ENCODE results near the gene TDRD3. TPM values are rescaled to one million over a fixed set of nuclear protein-coding genes. Genes with fewer than 3 reads are reported as not detected.

TDRD3 gene
- total RNA-seq, 3 donors from 2014 or later, result 30.6 to 52.1 (median 32.1) TPM

- H3K9me3 ChIP-seq, result no peaks in the 10 kb centered on the region
- DNase-seq (ENCODE audit: low spot score in 2 of 2), result no peak
- no peak overlapping the region for H3K4me3 ChIP-seq
- no peak overlapping the region for H3K27ac ChIP-seq
- no peaks in the 10 kb centered on the region for H3K27me3 ChIP-seq
- intact Hi-C loops (cut with DNase I; ENCODE audit: low total_unique reads), result no loop called here
- peaks cover 0 to 6% of the 10 kb centered on the region in 2 donors for H3K4me1 ChIP-seq
- H3K36me3 ChIP-seq, result no peaks in the 10 kb centered on the region
- TF ChIP-seq CTCF (IDR thresholded peaks at IDR 0.05), result no peak
Measured at GRCh38 chr13:60351855-60352615, 45.0 kb upstream of the TDRD3 start.

- Histone ChIP-seq H3K4me3 (no peak overlapping the region), H3K36me3 (no peaks in the 10 kb centered on the region), H3K4me1 (peaks cover 0 to 6% of the 10 kb centered on the region in 2 donors), H3K27me3 (no peaks in the 10 kb centered on the region), H3K9me3 (no peaks in the 10 kb centered on the region), H3K27ac (no peak overlapping the region)
- intact Hi-C loops (cut with DNase I; ENCODE audit: low total_unique reads), result no loop called here
- TF ChIP-seq POLR2A (IDR thresholded peaks at IDR 0.05) (no peak), POLR2AphosphoS5 (IDR thresholded peaks at IDR 0.05) (no peak), CTCF (IDR thresholded peaks at IDR 0.05) (no peak)
- DNase-seq (ENCODE audit: low spot score in 2 of 2), result no peak
Measured at GRCh38 chr13:60352644-60353043, 44.4 kb upstream of the TDRD3 start.

GRCh38 chr13:60355056-60355455 is 42.0 kb upstream of the TDRD3 start:
- DNase-seq (ENCODE audit: low spot score in 2 of 2), result no peak
- Histone ChIP-seq H3K36me3 (no peaks in the 10 kb centered on the region), H3K27me3 (no peaks in the 10 kb centered on the region), H3K4me3 (no peak overlapping the region), H3K27ac (no peak overlapping the region), H3K9me3 (no peaks in the 10 kb centered on the region), H3K4me1 (no peaks in the 10 kb centered on the region)
- intact Hi-C loops (cut with DNase I; ENCODE audit: low total_unique reads), result no loop called here
- no peak for TF ChIP-seq POLR2AphosphoS5 (IDR thresholded peaks at IDR 0.05)
- TF ChIP-seq CTCF (IDR thresholded peaks at IDR 0.05), result no peak
- TF ChIP-seq POLR2A (IDR thresholded peaks at IDR 0.05), result no peak

- Histone ChIP-seq H3K27me3 (no peaks in the 10 kb centered on the region), H3K36me3 (no peaks in the 10 kb centered on the region), H3K4me3 (no peak overlapping the region), H3K27ac (no peak overlapping the region), H3K4me1 (no peaks in the 10 kb centered on the region), H3K9me3 (no peaks in the 10 kb centered on the region)
- no peak for DNase-seq (ENCODE audit: low spot score in 2 of 2)
- intact Hi-C loops (cut with DNase I; ENCODE audit: low total_unique reads), result no loop called here
- TF ChIP-seq POLR2AphosphoS5 (IDR thresholded peaks at IDR 0.05) (no peak), CTCF (IDR thresholded peaks at IDR 0.05) (no peak), POLR2A (IDR thresholded peaks at IDR 0.05) (no peak)
Measured at GRCh38 chr13:60356970-60357369, 40.0 kb upstream of the TDRD3 start.

- H3K4me3 ChIP-seq, result no peak overlapping the region
- no peaks in the 10 kb centered on the region for H3K36me3 ChIP-seq
- TF ChIP-seq POLR2A (IDR thresholded peaks at IDR 0.05) (no peak), POLR2AphosphoS5 (IDR thresholded peaks at IDR 0.05) (no peak), CTCF (IDR thresholded peaks at IDR 0.05) (no peak)
- intact Hi-C loops (cut with DNase I; ENCODE audit: low total_unique reads), result no loop called here
- H3K9me3 ChIP-seq, result no peaks in the 10 kb centered on the region
- no peaks in the 10 kb centered on the region for H3K27me3 ChIP-seq
- no peak overlapping the region for H3K27ac ChIP-seq
- no peak for DNase-seq (ENCODE audit: low spot score in 2 of 2)
- H3K4me1 ChIP-seq, result no peaks in the 10 kb centered on the region
Measured at GRCh38 chr13:60358453-60358852, 38.6 kb upstream of the TDRD3 start.

Data from breast epithelium (tissue), 4 donors.